ENCODE results near the gene DCLK2. TPM values are rescaled to one million over a fixed set of nuclear protein-coding genes. Genes with fewer than 3 reads are reported as not detected.

The DCLK2 gene
- total RNA-seq, 1 experiment from 2014 or later = 0.10 TPM

GRCh38 chr4:150106886-150107285 lies 28.6 kb downstream of the DCLK2 start:
- in situ Hi-C loops (cut with HindIII; ENCODE audit: low sequenced_read_pairs) = no loop called here
- no peak for DNase-seq (ENCODE audit: low spot score)

GRCh38 chr4:150108691-150109090 lies 30.4 kb downstream of the DCLK2 start:
- in situ Hi-C loops (cut with HindIII; ENCODE audit: low sequenced_read_pairs) = no loop called here
- no peak for DNase-seq (ENCODE audit: low spot score)

- in situ Hi-C loops (cut with HindIII; ENCODE audit: low sequenced_read_pairs) = no loop called here
- no peak for DNase-seq (ENCODE audit: low spot score)
These were observed 36.4 kb downstream of the DCLK2 start for GRCh38 chr4:150114641-150115040.

GRCh38 chr4:150115851-150116250 lies 37.6 kb downstream of the DCLK2 start:
- in situ Hi-C loops (cut with HindIII; ENCODE audit: low sequenced_read_pairs) = no loop called here
- DNase-seq (ENCODE audit: low spot score) = no peak

- no peak for DNase-seq (ENCODE audit: low spot score)
- in situ Hi-C loops (cut with HindIII; ENCODE audit: low sequenced_read_pairs) = no loop called here
These were observed 38.3 kb downstream of the DCLK2 start for GRCh38 chr4:150116506-150116905.

- DNase-seq (ENCODE audit: low spot score) = peak; percentile 42
- in situ Hi-C loops (cut with HindIII; ENCODE audit: low sequenced_read_pairs) = no loop called here
These were observed 38.8 kb downstream of the DCLK2 start for GRCh38 chr4:150117094-150117493.

GRCh38 chr4:150117629-150118028 lies 39.4 kb downstream of the DCLK2 start:
- no peak for DNase-seq (ENCODE audit: low spot score)
- in situ Hi-C loops (cut with HindIII; ENCODE audit: low sequenced_read_pairs) = no loop called here

GRCh38 chr4:150119492-150119891 lies 41.2 kb downstream of the DCLK2 start:
- in situ Hi-C loops (cut with HindIII; ENCODE audit: low sequenced_read_pairs) = no loop called here

GRCh38 chr4:150123087-150123486 lies 44.8 kb downstream of the DCLK2 start:
- in situ Hi-C loops (cut with HindIII; ENCODE audit: low sequenced_read_pairs) = no loop called here
- no peak for DNase-seq (ENCODE audit: low spot score)

More at GRCh38 chr4:150119492-150119891, 41.2 kb downstream of the DCLK2 start:
- DNase-seq (ENCODE audit: low spot score) = no peak

GRCh38 chr4:150123796-150124677 lies 45.8 kb downstream of the DCLK2 start:
- DNase-seq (ENCODE audit: low spot score) = no peak
- in situ Hi-C loops (cut with HindIII; ENCODE audit: low sequenced_read_pairs) = no loop called here

- in situ Hi-C loops (cut with HindIII; ENCODE audit: low sequenced_read_pairs) = no loop called here
- no peak for DNase-seq (ENCODE audit: low spot score)
These were observed 48.1 kb downstream of the DCLK2 start for GRCh38 chr4:150126201-150126863.

- no peak for DNase-seq (ENCODE audit: low spot score)
- in situ Hi-C loops (cut with HindIII; ENCODE audit: low sequenced_read_pairs) = no loop called here
These were observed 48.6 kb downstream of the DCLK2 start for GRCh38 chr4:150126864-150127203.

GRCh38 chr4:150127757-150128156 lies 49.5 kb downstream of the DCLK2 start:
- no peak for DNase-seq (ENCODE audit: low spot score)
- in situ Hi-C loops (cut with HindIII; ENCODE audit: low sequenced_read_pairs) = no loop called here

GRCh38 chr4:150130933-150131332 lies 52.7 kb downstream of the DCLK2 start:
- in situ Hi-C loops (cut with HindIII; ENCODE audit: low sequenced_read_pairs) = no loop called here
- DNase-seq (ENCODE audit: low spot score) = no peak

- in situ Hi-C loops (cut with HindIII; ENCODE audit: low sequenced_read_pairs) = no loop called here
- no peak for DNase-seq (ENCODE audit: low spot score)
These were observed 53.5 kb downstream of the DCLK2 start for GRCh38 chr4:150131581-150132228.

- in situ Hi-C loops (cut with HindIII; ENCODE audit: low sequenced_read_pairs) = no loop called here
These were observed 55.4 kb downstream of the DCLK2 start for GRCh38 chr4:150133605-150134004.

GRCh38 chr4:150135134-150135772 lies 57.0 kb downstream of the DCLK2 start:
- in situ Hi-C loops (cut with HindIII; ENCODE audit: low sequenced_read_pairs) = no loop called here
- no peak for DNase-seq (ENCODE audit: low spot score)

More at GRCh38 chr4:150133605-150134004, 55.4 kb downstream of the DCLK2 start:
- DNase-seq (ENCODE audit: low spot score) = no peak

- DNase-seq (ENCODE audit: low spot score) = no peak
- in situ Hi-C loops (cut with HindIII; ENCODE audit: low sequenced_read_pairs) = no loop called here
These were observed 57.8 kb downstream of the DCLK2 start for GRCh38 chr4:150136036-150136435.

- no peak for DNase-seq (ENCODE audit: low spot score)
- in situ Hi-C loops (cut with HindIII; ENCODE audit: low sequenced_read_pairs) = no loop called here
These were observed 58.2 kb downstream of the DCLK2 start for GRCh38 chr4:150136481-150136880.
